IMR-90 (cell line): ENCODE measurements around the gene TMEM235. TPM values are rescaled to one million over a fixed set of nuclear protein-coding genes. Genes with fewer than 3 reads are reported as not detected.
A peak's percentile ranks its signal among the peaks of the same experiment; 100 is the strongest.

Experiments used
- ATAC-seq: fragments of 200-7000 bp; cut with Tn5 transposase; 2 replicates; pipeline ENCODE4 v1.9.1; 2020; ENCODE audit warnings: low read depth, mild to moderate bottlenecking, moderate library complexity
- BruUV-seq: library from RNA; stranded (reverse); fragments of 400-500 nt; replicated peaks from 2 replicates; lab custom pipeline; 2021; lab: Mats Ljungman, UMichigan
- CTCF ChIA-PET: fragments of 300-600 bp; formaldehyde crosslinking; extraction: SDS; loops from one replicate; lab custom pipeline; 2021; ENCODE audit warnings: antibody characterized with exemption; lab: Yijun Ruan, JAX
- POLR2A ChIA-PET: fragments of 300-600 bp; sonication (Branson Sonifier 250); formaldehyde crosslinking; loops from one replicate; lab custom pipeline; 2022; ENCODE audit warnings: antibody characterized with exemption; ENCODE audit not compliant: unreplicated experiment; lab: Charles Lee
- DNase-seq: peaks from one replicate; pipeline ENCODE4 v3.0.0; 2013
- H2AFZ ChIP-seq: replicated peaks from 2 replicates; pipeline ENCODE3; 2013; ENCODE audit warnings: low read length, mild to moderate bottlenecking; ENCODE audit not compliant: poor library complexity
- H2AK5ac ChIP-seq: 2 replicates; pipeline ENCODE4 v1.6.1; 2013; ENCODE audit warnings: low read depth, low read length, inconsistent platforms
- H2AK9ac ChIP-seq: replicated peaks from 2 replicates; pipeline ENCODE3; 2013; ENCODE audit warnings: mild to moderate bottlenecking, low read depth, low read length, moderate library complexity; ENCODE audit not compliant: poor library complexity
- H2BK120ac ChIP-seq: 2 replicates; pipeline ENCODE4 v1.6.1; 2013; ENCODE audit warnings: low read depth, low read length, inconsistent platforms
- H2BK15ac ChIP-seq: 3 replicates; pipeline ENCODE4 v1.6.1; 2013; ENCODE audit warnings: low read depth, low read length, inconsistent platforms
- H2BK20ac ChIP-seq: 2 replicates; pipeline ENCODE4 v1.6.1; 2013; ENCODE audit warnings: low read depth, mild to moderate bottlenecking, inconsistent platforms, low read length, moderate library complexity
- H2BK5ac ChIP-seq: 2 replicates; pipeline ENCODE4 v1.6.1; 2013; ENCODE audit warnings: mild to moderate bottlenecking, low read depth, low read length, inconsistent platforms; ENCODE audit not compliant: poor library complexity, severe bottlenecking
- H3K14ac ChIP-seq: replicated peaks from 2 replicates; pipeline ENCODE4 v1.6.1; 2013; ENCODE audit warnings: low read depth, low read length, inconsistent platforms
- H3K18ac ChIP-seq: 2 replicates; pipeline ENCODE4 v1.6.1; 2013; ENCODE audit warnings: low read depth, low read length, control low read depth
- H3K23ac ChIP-seq: 2 replicates; pipeline ENCODE4 v1.6.1; 2013; ENCODE audit warnings: low read depth, low read length, inconsistent platforms
- H3K27ac ChIP-seq: 2 replicates; pipeline ENCODE4 v1.5.1; 2013; ENCODE audit warnings: mild to moderate bottlenecking, control low read depth, low read length; ENCODE audit not compliant: insufficient read depth
- H3K27me3 ChIP-seq: 2 replicates; pipeline ENCODE4 v1.6.1; 2013; ENCODE audit warnings: low read length; ENCODE audit not compliant: control insufficient read depth, insufficient read depth
- H3K36me3 ChIP-seq: 2 replicates; pipeline ENCODE4 v1.6.1; 2013; ENCODE audit warnings: low read length, mixed read lengths; ENCODE audit not compliant: control insufficient read depth, insufficient read depth
- H3K4ac ChIP-seq: 2 replicates; pipeline ENCODE4 v1.6.1; 2013; ENCODE audit warnings: low read depth, low read length, inconsistent platforms
- H3K4me1 ChIP-seq: 2 replicates; pipeline ENCODE4 v1.6.1; 2013; ENCODE audit warnings: low read length, mixed read lengths; ENCODE audit not compliant: control insufficient read depth, insufficient read depth
- H3K4me2 ChIP-seq: 2 replicates; pipeline ENCODE4 v1.6.1; 2013; ENCODE audit warnings: low read depth, mild to moderate bottlenecking, control low read depth, low read length, moderate library complexity
- H3K4me3 ChIP-seq: 2 replicates; pipeline ENCODE4 v1.5.1; 2013; ENCODE audit warnings: low read depth, mild to moderate bottlenecking, control low read depth, low read length, moderate library complexity; ENCODE audit not compliant: insufficient read depth
- H3K56ac ChIP-seq: 2 replicates; pipeline ENCODE4 v1.6.1; 2013; ENCODE audit warnings: low read length, inconsistent platforms; ENCODE audit not compliant: insufficient read depth; ENCODE audit errors: extremely low read depth
- H3K79me1 ChIP-seq, 2 experiments: 2 replicates each; pipeline ENCODE4 v1.6.1; 2013; ENCODE audit warnings: low read length in 2 of 2, inconsistent platforms in 1 of 2, low read depth in 1 of 2
- H3K9ac ChIP-seq: 2 replicates; pipeline ENCODE4 v1.6.1; 2013; ENCODE audit warnings: low read depth, low read length, control low read depth
- H3K9me1 ChIP-seq: 2 replicates; pipeline ENCODE4 v1.6.1; 2013; ENCODE audit warnings: low read length, inconsistent platforms; ENCODE audit not compliant: insufficient read depth
- H3K9me3 ChIP-seq: 2 replicates; pipeline ENCODE4 v1.6.1; 2013; ENCODE audit warnings: low read length; ENCODE audit not compliant: control insufficient read depth, insufficient read depth
- H4K20me1 ChIP-seq: 2 replicates; pipeline ENCODE4 v1.6.1; 2013; ENCODE audit warnings: low read length, inconsistent platforms; ENCODE audit not compliant: insufficient read depth
- H4K5ac ChIP-seq: 2 replicates; pipeline ENCODE4 v1.6.1; 2013; ENCODE audit warnings: mild to moderate bottlenecking, low read depth, low read length, control low read depth
- H4K8ac ChIP-seq, 2 experiments: 2 replicates each; pipeline ENCODE4 v1.6.1; 2013; ENCODE audit warnings: low read depth in 2 of 2, low read length in 2 of 2, control low read depth in 1 of 2, inconsistent platforms in 1 of 2
- H4K91ac ChIP-seq: 2 replicates; pipeline ENCODE4 v1.6.1; 2013; ENCODE audit warnings: low read depth, low read length, inconsistent platforms; ENCODE audit not compliant: insufficient read depth
- BHLHE40 ChIP-seq: fragments of 150-350 bp; IDR thresholded peaks from 2 replicates; pipeline ENCODE4 v1.6.1; 2016; ENCODE audit warnings: mild to moderate bottlenecking, low read depth, low read length
- CEBPB ChIP-seq: IDR thresholded peaks from 2 replicates; pipeline ENCODE4 v1.6.1; 2012; ENCODE audit warnings: low read depth, low read length, improper control_type of control experiment
- CHD1 ChIP-seq: IDR thresholded peaks from 2 replicates; pipeline ENCODE4 v1.6.1; 2012; ENCODE audit warnings: low read depth, low read length, improper control_type of control experiment
- CTCF ChIP-seq: conservative IDR thresholded peaks from 2 replicates; pipeline ENCODE4 v1.5.1; 2012; ENCODE audit warnings: mild to moderate bottlenecking, low read depth, low read length, improper control_type of control experiment
- ELK1 ChIP-seq: fragments of 150-350 bp; IDR thresholded peaks from 2 replicates; pipeline ENCODE4 v1.6.1; 2016; ENCODE audit warnings: low read depth, mild to moderate bottlenecking, low read length, moderate library complexity, borderline replicate concordance
- FOS ChIP-seq: fragments of 150-350 bp; IDR thresholded peaks from 2 replicates; pipeline ENCODE4 v1.6.1; 2016; ENCODE audit warnings: low read depth, low read length
- MAFK ChIP-seq: IDR thresholded peaks from 2 replicates; pipeline ENCODE4 v1.6.1; 2012; ENCODE audit warnings: low read depth, low read length, improper control_type of control experiment
- MAZ ChIP-seq: IDR thresholded peaks from 2 replicates; pipeline ENCODE4 v1.6.1; 2012; ENCODE audit warnings: low read depth, mild to moderate bottlenecking, low read length, improper control_type of control experiment, moderate library complexity, borderline replicate concordance
- MXI1 ChIP-seq: IDR thresholded peaks from 2 replicates; pipeline ENCODE4 v1.6.1; 2012; ENCODE audit warnings: low read depth, mild to moderate bottlenecking, low read length, moderate library complexity, borderline replicate concordance
- NFE2L2 ChIP-seq: fragments of 150-350 bp; IDR thresholded peaks from 2 replicates; pipeline ENCODE4 v1.6.1; 2016; ENCODE audit warnings: low read depth, mild to moderate bottlenecking, low read length
- POLR2A ChIP-seq: IDR thresholded peaks from 2 replicates; pipeline ENCODE4 v1.6.1; 2012; ENCODE audit warnings: mild to moderate bottlenecking, low read depth, low read length
- RAD21 ChIP-seq: IDR thresholded peaks from 2 replicates; pipeline ENCODE4 v1.6.1; 2012; ENCODE audit warnings: low read length, improper control_type of control experiment
- RCOR1 ChIP-seq: IDR thresholded peaks from 2 replicates; pipeline ENCODE4 v1.6.1; 2012; ENCODE audit warnings: mild to moderate bottlenecking, low read length, improper control_type of control experiment; ENCODE audit not compliant: insufficient replicate concordance
- RFX5 ChIP-seq: IDR thresholded peaks from 2 replicates; pipeline ENCODE4 v1.8.0; 2012; ENCODE audit warnings: low read depth, mild to moderate bottlenecking, low read length, moderate library complexity
- SMC3 ChIP-seq: fragments of 150-350 bp; IDR thresholded peaks from 2 replicates; pipeline ENCODE4 v1.6.1; 2016; ENCODE audit warnings: low read depth, mild to moderate bottlenecking, antibody characterized with exemption, low read length, moderate library complexity
- WGBS, 2 experiments: methylation state at CpG; one replicate each; pipeline versions ENCODE4 v1.1.5 to v1.1.7; 2013; ENCODE audit warnings: missing lambda C conversion rate in 2 of 2; ENCODE audit not compliant: insufficient read length in 1 of 2; ENCODE audit errors: extremely low coverage in 2 of 2; 5-methylcytosine and 5-hydroxymethylcytosine counted together
- dilution Hi-C: fragments of 300-500 bp; cut with HindIII; formaldehyde crosslinking; loops from one replicate; pipeline ENCODE4 v1.14.3; 2018; ENCODE audit warnings: low sequenced_read_pairs; ENCODE audit not compliant: unreplicated experiment
- in situ Hi-C: fragments of 300-500 bp; cut with MboI; formaldehyde crosslinking; loops from 3 replicates; pipeline ENCODE4 v1.14.3; 2019; ENCODE audit warnings: low sequenced_read_pairs, inconsistent platforms, mixed read lengths
- intact Hi-C: fragments of 100-400 bp; cut with micrococcal nuclease; formaldehyde crosslinking; loops from 2 replicates; pipeline ENCODE4 v1.10.0; 2022
- polyA plus RNA-seq, 3 experiments: library from polyadenylated mRNA; depleted of rRNA; stranded (reverse); fragments of >200 nt; gene quantifications; 2 replicates each; pipeline ENCODE4 v1.2.3, GENCODE V29; 2012; ENCODE audit warnings: low replicate concordance in 1 of 3
- total RNA-seq: library from RNA; depleted of rRNA; stranded (reverse); fragments of >200 nt; gene quantifications from 2 replicates; pipeline ENCODE4 v1.2.3, GENCODE V29; 2012

TMEM235 gene
- total and polyA plus RNA-seq, 2 of the 4 experiments (the other 2 are of a cell fraction): not detected

- 27% methylated on average over 11 of the region's 27 CpGs; no CpG with 5 or more reads in 1 of the 2 experiments for WGBS, 2 experiments
- no peak overlapping the region for H3K4me3 ChIP-seq
- peak overlapping the region; percentile 69 for H2AK9ac ChIP-seq
- no peak overlapping the region for H2BK5ac ChIP-seq
- no peak overlapping the region for H3K56ac ChIP-seq
- H3K18ac ChIP-seq: no peak overlapping the region
- no peak overlapping the region for H3K4me2 ChIP-seq
- dilution Hi-C loops: no loop called here
- no peaks in the 10 kb centered on the region for H3K9me3 ChIP-seq
- H4K91ac ChIP-seq: no peak overlapping the region
- no peak overlapping the region for H3K14ac ChIP-seq
- no peak overlapping the region for H3K4ac ChIP-seq
- no peak overlapping the region for H2BK120ac ChIP-seq
- no peak overlapping the region for H2BK20ac ChIP-seq
- no peak overlapping the region for H3K9ac ChIP-seq
- H4K20me1 ChIP-seq: no peaks in the 10 kb centered on the region
- ChIA-PET POLR2A (no interaction called here), CTCF (interaction anchor here (0.6 to 1.5 kb wide), 10 partner anchors 13 to 477 kb away, joined by 3 to 5 read pairs (median 3); no protein-coding TSS in a partner anchor)
- peaks cover 3% of the 10 kb centered on the region; the same call in 1 of the 2 replicates for H3K27me3 ChIP-seq
- intact Hi-C loops: loop anchor here (1.0 to 10.0 kb wide), 4 partner anchors 110 to 454 kb away; partner anchors contain the start of gene SOCS3
- no peaks in the 10 kb centered on the region for H3K36me3 ChIP-seq
- 0 out of 2 replicates have a peak, but pooled peaks cover 6% of the 10 kb centered on the region for H3K9me1 ChIP-seq
- DNase-seq (peak; percentile 76), ATAC-seq (peak; percentile 91)
- H4K5ac ChIP-seq: no peak overlapping the region
- no peak overlapping the region for H4K8ac ChIP-seq
- H2BK15ac ChIP-seq: no peak overlapping the region
- no peak overlapping the region; the same call in 1 of the 2 replicates for H2AK5ac ChIP-seq
- H3K4me1 ChIP-seq: peaks cover 6% of the 10 kb centered on the region
- peaks cover 0 to 4% of the 10 kb centered on the region in 2 experiments; a peak in 1 of 4 replicates for H3K79me1 ChIP-seq
- no peak overlapping the region for H3K23ac ChIP-seq
- peak overlapping the region; percentile 79 for H2AFZ ChIP-seq
- in situ Hi-C loops: no loop called here
- no TSS peak for BruUV-seq
- no peak overlapping the region for H3K27ac ChIP-seq
- TF ChIP-seq POLR2A (0 out of 2 replicates have a peak, but pooled peaks have one; percentile 38), MAZ (peak; percentile 83; the same call in 1 of the 2 replicates), FOS (no peak), MAFK (no peak), MXI1 (peak; percentile 51; the same call in 1 of the 2 replicates), ELK1 (no peak), RAD21 (peak; percentile 98), RFX5 (no peak), CHD1 (no peak), CTCF (peak; percentile 100), CEBPB (no peak), NFE2L2 (no peak), BHLHE40 (no peak), SMC3 (peak; percentile 94), RCOR1 (no peak)
These were observed 19.7 kb downstream of the TMEM235 start for GRCh38 chr17:78250891-78251772.
